ENCODE data around the gene CFAP92. TPM values are rescaled to one million over a fixed set of nuclear protein-coding genes. Genes with fewer than 3 reads are reported as not detected.
"Not testable (repeated sequence)": the region's sequence is repeated elsewhere in the genome, so short reads cannot be mapped to it uniquely, and the experiment has no call there.

The CFAP92 gene
- total RNA-seq, 1 donor from 2014 or later, result 0.30 TPM

DNA sequence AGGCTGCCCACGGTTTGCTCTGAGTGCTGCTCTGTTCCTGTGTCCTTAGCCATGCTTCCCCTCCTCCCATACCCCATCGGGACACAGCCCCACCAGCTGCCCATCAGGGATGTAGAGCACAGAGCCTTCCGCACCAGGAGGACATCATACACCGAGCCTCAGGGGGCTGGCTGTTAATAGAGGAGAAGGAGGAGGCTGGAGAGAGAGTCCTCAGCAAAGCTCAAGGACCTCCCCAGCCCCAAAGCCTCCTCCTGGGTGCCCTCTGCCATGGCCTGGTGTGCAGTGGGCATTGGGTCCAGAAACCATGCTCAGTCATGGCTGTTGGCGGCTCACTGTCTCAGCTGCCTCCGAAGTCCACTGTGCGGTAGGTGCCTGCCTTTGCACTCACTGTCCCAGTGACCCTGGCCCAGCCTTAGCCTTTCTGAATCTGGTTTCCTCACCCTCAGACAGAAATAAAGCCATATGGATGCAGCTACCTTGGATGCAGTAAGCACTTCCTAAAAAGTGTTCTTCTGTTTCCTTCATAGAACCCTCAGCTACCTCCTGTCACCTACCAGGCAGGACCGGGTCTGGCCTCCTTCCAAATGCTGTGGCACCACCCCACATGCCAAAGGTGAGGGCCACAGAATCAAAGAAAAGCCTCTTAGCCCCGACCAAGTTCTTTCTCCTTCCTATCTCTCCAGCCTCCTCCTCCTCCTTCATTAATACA is 60.5 kb downstream of the CFAP92 start:
- no peak for DNase-seq

DNA sequence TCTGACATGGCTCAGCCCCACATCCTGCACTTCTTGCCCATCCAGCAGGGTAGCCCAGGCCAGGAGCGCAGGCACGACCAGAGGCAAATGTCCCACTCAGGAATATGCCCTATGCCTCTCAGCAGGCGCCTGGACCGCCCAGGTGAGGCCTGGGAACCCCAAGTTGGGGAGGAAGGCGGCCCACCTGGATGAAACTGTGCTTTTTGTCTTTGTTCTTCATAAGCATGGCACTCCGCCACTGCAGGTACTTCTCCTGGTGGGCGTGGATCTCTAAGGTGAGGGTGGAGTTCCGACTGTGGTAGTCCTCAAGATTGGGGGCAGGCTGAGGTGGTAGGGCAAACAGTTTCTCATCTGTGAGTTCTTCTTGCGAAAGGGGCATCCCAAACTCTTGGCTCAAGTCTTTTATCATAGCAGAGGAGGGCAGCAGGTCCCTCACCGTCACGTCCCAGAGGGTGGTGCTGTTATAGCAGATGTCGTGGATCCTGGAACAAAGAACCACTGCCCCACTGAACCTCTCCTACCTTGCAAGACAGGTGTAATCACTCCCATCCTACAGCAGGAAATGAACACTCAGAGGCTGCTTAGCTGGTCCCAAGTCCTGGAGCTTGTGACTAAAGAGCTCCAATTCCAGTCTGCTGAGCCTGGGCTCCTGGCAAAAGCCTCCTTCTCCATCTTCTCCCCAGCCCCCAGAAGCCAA is 61.2 kb downstream of the CFAP92 start:
- no peak for DNase-seq

DNA sequence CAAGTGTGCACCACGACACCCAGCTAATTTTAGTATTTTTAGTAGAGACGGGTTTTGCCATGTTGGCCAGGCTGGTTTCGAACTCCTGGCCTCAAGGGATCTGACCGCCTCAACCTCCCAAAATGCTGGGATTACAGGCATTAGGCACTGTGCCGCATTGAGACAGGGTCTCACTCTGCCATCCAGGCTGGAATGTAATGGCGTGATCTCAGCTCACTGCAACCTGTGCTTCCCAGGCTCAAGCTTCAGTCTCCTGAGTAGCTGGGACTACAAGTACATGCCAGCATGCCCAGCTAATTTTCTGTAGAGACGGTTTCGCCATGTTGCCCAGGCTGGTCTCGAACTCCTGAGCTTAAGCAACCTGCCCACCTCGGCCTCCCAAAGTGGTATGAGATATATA is 62.8 kb downstream of the CFAP92 start:
- DNase-seq, result no peak

DNA sequence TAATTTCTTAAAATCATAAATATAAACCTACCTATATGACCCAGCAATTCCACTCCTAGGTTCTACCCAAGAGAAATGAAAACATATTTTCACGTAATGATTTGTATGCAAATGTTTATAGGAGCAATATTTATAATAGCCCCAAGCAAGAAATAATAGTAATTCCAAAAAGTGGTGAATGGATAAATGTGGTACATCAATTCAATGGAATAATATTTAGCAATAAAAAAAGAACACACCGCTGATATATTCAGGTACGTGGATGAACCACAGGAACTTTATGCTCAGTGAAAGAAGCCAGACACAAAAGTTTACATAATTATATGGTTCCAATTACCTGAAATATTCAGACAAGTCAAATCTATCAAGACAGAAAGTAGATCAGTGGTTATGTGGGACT is 64.5 kb downstream of the CFAP92 start:
- no peak for DNase-seq

DNA sequence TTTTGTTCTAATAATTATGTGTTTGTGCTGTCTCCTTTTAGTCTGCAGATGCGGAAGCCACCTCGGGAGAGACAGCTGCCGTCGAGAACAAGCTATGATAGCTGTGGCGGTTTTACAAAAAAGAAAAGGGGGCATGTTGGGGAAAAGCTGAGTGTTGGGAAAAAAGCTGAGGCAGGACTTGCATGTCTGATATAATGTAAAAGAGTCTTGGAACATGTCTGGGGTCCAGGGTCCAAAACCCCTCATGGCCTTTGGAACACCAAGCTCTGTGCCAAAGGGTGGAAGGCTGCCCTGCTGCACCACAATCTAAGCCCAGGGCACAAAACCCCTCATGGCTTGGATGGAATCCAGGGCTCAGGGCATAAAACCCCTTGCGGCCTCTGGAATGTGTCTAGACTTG is 69.9 kb downstream of the CFAP92 start:
- DNase-seq, result not testable (repeated sequence)

DNA sequence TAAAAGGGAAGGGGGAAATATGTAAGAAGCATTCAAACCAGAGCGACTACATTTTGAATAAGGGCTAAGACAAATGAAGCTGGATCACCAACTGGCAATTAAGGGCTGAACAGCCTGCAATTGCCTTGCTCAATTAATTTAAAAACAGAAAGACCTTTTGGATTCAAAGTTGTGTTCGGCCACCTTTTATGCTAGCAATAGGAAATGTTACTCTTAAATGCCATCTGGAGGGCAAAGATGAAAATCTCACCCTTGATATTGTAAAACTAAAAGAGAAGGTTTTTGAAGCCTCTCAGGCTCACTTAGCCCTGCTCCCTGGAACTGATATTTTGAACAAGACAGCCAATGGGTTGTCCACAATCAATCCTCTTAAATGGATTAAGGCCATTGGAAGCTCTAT is 70.3 kb downstream of the CFAP92 start:
- no peak for DNase-seq

DNA sequence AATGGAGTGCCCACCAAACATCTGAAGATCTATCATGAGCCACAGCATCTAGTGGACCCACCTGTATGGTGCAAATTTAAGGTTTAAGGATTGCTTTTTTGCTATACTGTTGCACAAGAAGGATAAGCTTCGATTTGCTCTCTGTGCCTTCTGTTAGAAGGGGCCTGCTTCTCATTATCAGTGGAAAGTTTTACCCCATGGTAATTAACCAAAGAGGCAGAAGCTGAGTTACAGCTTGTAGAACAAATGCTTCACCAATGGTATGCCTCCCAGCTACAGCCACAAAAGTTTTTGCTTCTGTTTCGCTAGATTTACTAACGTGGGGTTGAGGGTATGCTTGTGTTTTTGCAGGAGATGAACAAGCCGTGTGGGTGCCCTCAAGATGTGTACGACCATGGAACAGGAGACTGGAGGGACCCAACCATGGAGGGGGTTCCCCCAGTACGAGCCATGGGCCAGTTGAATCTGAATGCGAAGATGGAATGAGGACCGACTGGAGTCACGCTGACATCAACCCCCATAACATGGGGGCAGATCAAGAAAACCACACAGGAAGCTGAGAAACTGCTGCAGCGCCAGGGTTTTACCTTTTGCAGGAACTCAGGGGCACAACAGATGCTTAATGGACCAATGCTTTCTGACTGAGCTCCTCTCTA is 70.9 kb downstream of the CFAP92 start:
- no peak for DNase-seq

DNA sequence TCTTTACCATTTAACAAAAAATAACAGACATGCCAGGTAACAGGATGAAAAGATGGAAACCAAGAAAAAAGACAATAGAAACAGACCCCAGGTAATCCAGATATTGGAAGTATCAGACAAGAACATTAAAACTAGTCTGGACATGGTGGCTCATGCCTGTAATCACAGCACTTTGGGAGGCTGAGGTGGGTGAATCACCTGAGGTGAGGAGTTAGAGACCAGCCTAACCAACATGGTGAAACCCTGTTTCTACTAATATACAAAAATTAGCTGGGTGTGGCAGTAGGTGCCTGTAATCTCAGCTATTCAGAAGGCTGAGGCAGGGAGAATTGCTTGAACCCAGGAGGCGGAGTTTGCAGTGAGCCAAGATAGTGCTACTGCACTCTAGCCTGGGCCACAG is 73.9 kb downstream of the CFAP92 start:
- DNase-seq, result no peak

DNA sequence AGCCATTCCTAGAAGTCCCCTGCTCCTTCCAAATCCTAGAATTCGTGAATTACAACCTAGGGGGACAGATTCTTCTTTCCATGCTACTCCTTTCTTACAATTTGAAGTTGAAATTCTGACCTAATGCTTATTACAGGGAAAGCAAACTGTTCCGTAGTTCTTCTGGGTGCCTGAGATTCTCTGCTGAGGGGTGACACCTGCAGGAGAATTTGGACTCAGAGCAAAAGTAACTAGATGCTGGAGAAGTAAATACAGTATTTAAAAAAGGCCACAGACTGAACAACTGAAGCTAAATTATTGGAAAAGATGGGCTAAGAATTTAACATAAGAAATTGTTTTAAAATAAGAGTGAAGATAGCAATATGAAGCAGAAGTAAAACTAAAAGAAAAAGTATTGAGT is 76.6 kb downstream of the CFAP92 start:
- DNase-seq, result no peak

DNA sequence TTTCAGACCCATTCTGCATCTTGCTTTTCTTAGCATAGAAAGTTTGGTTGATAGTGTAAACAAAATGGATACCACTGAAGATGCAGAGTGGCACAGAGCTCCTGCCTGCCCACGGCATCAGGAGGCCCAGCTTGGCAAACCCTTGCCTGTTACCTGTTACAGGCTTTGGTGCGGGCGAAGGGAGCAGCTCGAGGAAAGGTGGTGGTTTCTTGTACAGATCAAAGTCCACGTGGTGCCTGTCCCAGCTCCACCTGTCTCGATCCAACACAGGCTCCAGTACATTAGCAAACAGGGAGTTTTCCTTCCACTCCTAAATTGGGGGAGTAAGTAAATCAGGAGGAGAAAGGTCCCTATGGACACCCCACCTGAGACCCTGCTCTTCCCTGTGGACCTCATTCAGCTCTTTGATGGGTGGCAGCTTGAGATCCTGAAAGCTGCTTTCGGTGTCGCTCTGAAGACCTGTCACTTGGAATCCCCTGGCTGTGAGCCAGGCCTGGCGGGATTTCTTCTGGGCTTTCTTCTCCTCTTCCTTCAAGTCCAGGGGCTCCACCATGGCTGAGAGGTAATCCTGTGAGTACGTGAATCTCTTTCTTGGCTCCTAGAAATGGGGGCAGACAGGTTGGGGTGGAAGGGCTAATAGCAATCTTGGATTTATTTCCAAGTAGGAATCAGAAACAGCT is 78.8 kb downstream of the CFAP92 start:
- DNase-seq, result no peak

DNA sequence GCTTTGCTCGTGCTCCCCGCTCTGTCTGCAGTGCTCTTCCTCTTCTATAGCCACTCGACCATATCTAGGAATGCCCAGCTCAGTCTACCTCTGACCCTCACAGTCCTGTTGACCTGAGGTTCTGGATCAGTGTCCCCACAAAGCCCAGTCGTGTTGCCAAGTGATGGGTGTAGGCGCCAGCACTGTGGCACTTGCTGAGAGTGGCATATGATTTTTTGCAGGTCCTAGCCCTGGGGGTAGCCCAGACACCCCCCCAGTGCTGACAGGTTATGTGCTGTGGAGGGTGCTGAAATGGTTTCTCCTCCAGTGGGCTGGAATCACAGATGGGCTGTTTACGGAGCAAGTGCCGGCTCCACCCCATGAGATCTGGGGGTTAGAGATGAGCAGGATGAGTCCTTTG is 82.0 kb downstream of the CFAP92 start:
- DNase-seq, result no peak

DNA sequence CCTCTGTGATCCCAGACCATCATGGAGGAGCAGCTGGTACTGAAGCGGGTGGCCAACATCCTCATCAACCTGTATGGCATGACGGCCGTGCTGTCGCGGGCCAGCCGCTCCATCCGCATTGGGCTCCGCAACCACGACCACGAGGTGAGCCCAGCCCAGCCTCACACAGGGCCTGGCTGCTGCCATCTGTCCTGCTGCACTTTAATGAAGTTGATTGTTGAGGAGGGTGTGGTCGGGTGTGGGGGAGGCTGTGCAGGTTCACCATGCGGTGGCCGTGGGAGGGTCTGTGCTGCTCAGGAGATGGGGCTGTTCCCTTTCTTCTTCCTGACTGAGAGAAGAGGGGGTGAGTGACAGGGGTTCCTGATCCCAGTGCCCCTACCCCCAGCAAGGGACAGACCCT is 83.9 kb downstream of the CFAP92 start:
- DNase-seq, result no peak

DNA sequence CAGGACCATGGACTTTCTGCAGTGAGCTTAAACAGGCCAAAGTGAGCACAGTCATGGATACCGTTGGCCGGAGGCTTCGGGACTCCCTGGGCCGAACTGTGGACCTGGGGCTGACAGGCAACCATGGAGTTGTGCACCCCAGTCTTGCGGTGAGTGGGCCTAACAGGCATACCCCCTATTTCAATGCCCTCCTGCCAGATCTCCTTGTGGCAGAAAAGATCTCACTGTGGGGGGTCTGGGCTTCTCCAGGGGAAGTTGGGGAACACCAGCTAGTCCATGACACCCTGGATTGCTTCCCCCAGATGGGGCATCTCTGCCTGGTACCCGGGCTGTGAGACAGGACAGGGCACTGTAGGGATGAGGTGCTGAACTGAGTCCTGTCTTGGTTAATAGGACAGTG is 84.9 kb downstream of the CFAP92 start:
- DNase-seq, result no peak

DNA sequence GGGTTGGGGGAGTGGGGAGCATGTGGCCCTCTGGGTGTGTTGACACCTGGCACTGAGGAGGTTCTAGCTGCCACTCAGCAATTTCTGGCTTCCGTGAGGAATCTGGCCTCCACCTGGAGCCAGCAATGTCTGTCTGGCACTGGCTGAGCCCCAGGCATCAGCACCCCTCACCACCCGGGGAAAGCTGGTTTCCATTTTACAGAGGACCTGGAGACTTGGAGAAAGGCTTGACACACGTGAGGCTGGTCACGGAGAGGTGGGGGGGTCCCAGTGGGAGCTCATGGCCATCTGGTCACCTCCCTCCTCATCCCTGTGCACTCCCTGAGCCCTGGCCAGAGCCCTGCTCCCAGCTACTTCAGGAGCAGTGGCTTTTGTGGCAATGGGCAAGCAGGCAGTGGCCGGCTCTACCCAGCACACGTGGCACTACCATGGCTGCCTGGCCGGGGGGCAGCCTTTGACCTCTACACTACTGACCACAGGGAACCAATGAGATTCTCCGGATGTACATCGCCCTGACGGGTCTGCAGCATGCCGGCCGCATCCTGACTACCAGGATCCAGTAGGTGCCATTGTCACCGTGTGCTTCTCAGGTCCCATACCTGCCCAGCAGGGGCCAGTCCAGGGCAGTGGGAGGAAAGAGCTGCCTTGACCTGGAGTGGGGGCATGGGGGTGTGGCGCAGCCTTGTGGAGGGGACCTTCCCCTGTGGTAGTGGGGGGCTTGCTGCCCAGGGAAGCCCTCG is 86.0 kb downstream of the CFAP92 start:
- no peak for DNase-seq

DNA sequence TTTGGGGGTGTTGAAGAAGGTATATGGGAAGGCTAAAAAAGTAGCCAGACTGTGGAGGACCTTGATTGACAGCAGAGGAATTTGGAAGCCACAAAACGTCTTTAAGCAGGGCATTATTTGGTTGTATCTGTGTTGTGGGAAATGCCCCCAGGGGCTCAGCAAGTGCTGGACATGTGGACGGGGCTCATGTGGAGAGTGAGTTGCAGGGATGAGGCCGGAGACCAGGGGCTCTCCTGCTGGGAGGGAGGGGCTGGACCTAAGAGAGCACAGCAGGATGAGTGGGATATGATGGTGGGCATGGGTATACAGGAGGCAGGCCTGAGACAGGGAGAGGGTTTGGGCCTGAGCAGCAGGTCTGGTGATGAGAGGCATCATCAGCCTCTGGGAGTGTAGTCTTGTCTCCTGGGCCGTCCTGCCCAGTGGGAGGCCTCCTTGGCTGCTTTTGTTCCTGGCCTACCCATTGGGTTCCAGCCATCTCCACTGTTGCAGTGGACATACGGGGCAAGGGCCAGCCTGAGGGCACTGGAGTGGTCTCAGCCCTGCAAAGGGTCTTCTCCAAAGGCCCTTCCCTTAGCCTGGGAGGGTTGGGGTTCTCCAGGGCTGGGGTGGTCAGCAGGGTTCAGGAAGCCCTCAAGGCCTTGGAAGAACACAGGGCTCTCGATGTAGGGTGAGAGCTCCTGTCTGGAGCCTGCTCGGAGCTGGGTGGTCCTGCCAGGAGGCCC is 86.9 kb downstream of the CFAP92 start:
- no peak for DNase-seq

DNA sequence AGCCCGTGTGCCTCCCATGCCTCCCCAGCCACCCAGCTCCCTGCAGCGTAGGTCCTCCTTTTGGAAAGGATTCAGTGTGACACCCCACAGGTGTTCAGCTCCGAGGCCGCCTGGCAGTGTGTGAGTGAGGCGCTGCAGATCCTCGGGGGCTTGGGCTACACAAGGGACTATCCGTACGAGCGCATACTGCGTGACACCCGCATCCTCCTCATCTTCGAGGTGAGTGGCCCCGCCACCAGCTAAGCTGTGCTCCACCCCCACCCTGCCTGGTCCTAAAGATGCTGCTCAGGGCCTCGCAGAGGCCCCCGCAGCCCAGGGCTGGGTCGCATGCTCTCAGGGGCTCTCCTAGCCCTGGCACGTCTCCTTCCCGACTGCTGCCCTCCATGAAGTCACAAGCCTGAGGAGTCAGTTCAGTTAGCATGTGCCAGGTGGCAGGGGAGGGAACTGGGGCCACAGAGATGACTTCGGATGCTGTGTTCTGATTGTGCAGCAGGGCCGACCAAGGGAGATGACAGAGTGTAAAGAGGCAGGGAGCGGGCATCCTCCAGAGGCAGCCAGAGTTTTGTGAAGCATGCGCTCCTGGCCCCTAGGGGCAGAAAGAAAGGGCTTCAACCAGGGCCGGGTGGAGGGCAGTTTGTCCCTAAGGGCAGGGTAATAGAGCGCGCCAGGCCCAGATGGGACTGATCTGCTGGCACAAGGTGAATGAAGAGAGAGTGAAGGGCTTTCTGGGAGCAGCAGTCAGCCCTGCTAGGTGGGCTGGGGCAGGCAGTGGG is 87.7 kb downstream of the CFAP92 start:
- no peak for DNase-seq

DNA sequence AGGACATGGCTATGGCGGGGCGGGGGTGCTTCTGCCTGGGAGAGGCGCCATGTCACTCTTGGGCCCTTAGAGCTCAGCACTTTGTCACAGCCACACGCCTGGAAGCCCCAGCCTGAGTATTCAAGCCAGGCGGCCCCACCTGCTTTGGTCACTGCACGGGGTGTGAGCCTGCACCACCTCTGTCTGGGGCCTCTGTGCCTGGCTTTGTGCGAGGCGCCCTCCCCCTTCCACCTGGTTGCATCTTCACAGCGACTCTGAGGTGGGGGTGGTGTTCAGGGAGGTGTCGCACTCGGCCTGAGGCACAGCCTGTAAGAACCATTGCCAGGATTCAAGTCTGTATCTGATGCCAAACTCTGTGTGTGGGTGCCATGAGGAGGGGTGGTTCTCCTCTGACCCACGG is 90.4 kb downstream of the CFAP92 start:
- no peak for DNase-seq

DNA sequence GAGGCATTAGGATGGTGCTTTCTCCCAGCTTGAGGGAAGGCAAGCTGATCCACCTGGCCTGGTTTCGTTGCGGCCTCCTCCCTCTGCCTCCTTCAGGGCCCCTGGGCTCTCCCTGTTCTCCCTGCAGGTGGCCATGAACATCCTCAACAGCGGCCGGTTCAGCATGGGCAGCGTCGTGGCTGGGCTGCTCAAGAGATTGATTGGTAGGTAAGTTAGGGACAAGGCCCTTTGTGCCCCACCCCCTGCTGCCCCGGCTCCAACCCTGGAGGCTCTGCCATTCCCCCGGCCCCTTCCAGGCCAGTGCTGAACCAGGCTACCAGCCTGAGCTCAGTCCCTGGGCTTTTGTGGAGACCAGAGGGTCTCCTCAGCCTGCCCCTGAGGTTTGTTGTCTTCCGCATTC is 91.5 kb downstream of the CFAP92 start:
- DNase-seq, result no peak

DNA sequence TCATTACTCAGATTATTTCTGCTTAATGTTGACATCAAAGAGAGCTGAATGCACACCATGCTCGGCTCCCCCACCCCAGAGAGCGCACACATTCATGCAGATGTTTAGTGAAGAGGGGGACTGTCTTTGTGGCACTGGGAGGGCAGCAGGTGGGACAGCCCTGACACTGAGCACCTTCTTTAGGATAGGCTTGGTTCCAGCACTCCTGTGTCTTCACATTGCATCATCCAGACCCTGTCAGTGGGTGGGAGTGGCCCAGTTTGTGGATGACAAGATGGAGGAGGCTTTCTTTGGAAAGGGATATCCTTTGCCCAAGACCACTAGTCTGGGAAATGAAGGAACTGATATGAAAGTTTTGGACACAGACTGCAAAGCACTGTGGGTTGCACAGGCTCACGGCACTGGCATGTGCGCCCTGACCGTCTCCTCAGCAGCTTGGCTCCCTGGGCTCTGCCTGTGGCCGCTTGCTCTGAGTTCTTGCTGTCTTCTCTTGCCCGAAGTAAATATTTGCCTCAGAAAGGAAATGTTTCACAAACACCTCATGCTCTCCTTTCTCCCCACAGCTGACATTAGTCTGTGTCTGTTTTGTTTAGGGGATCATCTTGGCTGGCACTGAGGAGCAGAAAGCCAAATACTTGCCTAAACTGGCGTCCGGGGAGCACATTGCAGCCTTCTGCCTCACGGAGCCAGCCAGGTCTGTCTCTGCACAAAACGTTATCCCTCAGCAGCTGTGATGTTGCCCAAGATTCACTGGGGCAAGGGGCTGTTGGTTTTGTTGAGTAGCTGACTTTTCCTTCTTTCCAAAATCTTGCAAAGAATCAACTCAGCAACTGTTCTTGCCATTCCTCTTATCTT is 97.8 kb downstream of the CFAP92 start:
- no peak for DNase-seq

Data from skin of body (tissue), 2 donors.